ENCODE results near the gene NPLOC4.
A peak's percentile ranks its signal among the peaks of the same experiment; 100 is the strongest.

DNA sequence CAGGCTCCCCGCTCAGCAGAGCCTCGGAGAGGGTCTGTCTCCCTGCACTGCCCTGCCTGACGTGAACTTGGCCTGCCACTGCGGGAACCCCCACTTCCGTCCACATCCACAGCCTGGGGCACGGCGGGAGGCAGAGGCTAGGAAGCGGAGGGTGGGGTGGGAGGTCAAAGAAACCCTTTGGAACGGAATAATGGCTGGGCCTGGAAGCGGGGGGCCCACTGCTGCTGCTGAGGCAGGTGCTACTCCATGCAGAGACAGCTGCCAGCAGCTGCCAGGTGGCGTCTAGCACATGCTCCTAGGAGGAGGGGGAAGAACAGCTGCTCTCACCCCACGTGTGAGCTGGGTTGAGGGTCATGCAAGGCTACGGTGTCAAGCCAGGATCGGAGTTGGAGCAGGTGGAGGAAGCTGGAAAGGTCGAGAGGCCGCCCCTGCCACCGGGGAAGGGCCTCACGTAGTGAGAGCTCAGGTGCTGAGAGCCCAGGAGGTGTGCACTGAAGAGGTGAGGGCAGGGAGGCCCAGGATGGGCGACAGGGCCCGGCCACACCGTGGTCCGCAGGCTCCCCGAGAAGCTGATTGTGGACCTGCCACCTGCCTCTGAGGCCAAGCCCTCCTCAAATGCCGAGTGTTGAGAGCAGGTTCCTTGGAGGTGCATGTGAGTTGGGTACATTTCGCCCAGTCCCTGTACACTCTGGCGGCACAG is 98.9 kb downstream of the NPLOC4 start:
- TF ChIP-seq PHF8 (conservative IDR thresholded peaks at IDR 0.05; ENCODE audit: low read depth, low read length) (no peak), POLR2A (IDR thresholded peaks at IDR 0.05; ENCODE audit: control extremely low read depth in 1 of 2, low read depth in 2 of 2, low read length in 2 of 2) (no peak), BRCA1 (IDR thresholded peaks at IDR 0.05; ENCODE audit: low read depth, low read length) (no peak), HDAC6 (IDR thresholded peaks at IDR 0.05; ENCODE audit: low read depth, low read length) (no peak), POLR2AphosphoS5 (IDR thresholded peaks at IDR 0.05; ENCODE audit: low read depth, low read length) (no peak), EZH2 (IDR thresholded peaks at IDR 0.05; ENCODE audit: low read depth, low read length, severe bottlenecking) (no peak), MAFK (IDR thresholded peaks at IDR 0.05; ENCODE audit: low read depth, low read length) (no peak), CEBPB (IDR thresholded peaks at IDR 0.05; ENCODE audit: low read depth, low read length) (no peak), FOSL1 (IDR thresholded peaks at IDR 0.05; ENCODE audit: insufficient read depth, low read depth, low read length) (no peak)
- TF ChIP-seq, protein P1, sequence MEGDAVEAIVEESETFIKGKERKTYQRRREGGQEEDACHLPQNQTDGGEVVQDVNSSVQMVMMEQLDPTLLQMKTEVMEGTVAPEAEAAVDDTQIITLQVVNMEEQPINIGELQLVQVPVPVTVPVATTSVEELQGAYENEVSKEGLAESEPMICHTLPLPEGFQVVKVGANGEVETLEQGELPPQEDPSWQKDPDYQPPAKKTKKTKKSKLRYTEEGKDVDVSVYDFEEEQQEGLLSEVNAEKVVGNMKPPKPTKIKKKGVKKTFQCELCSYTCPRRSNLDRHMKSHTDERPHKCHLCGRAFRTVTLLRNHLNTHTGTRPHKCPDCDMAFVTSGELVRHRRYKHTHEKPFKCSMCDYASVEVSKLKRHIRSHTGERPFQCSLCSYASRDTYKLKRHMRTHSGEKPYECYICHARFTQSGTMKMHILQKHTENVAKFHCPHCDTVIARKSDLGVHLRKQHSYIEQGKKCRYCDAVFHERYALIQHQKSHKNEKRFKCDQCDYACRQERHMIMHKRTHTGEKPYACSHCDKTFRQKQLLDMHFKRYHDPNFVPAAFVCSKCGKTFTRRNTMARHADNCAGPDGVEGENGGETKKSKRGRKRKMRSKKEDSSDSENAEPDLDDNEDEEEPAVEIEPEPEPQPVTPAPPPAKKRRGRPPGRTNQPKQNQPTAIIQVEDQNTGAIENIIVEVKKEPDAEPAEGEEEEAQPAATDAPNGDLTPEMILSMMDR (IDR thresholded peaks at IDR 0.05; ENCODE audit: control extremely low read depth in 1 of 3, insufficient read depth in 1 of 3, low read depth in 1 of 3, low read length in 3 of 3): no peak
- TF ChIP-seq, protein P2, sequence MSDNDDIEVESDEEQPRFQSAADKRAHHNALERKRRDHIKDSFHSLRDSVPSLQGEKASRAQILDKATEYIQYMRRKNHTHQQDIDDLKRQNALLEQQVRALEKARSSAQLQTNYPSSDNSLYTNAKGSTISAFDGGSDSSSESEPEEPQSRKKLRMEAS (IDR thresholded peaks at IDR 0.05): peak; percentile 34; the same call in 1 of the 2 replicates
- TF ChIP-seq, protein P3, sequence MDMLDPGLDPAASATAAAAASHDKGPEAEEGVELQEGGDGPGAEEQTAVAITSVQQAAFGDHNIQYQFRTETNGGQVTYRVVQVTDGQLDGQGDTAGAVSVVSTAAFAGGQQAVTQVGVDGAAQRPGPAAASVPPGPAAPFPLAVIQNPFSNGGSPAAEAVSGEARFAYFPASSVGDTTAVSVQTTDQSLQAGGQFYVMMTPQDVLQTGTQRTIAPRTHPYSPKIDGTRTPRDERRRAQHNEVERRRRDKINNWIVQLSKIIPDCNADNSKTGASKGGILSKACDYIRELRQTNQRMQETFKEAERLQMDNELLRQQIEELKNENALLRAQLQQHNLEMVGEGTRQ (IDR thresholded peaks at IDR 0.05; ENCODE audit: low read length): no peak

Measured in H1 (cell line).